HG02884 (cell line): ENCODE measurements around the gene SEL1L2.

Source experiments
- ATAC-seq: cut with Tn5 transposase; IDR thresholded peaks from one replicate; pipeline ENCODE4 v1.9.1; 2021; ENCODE audit warnings: mild to moderate bottlenecking, moderate library complexity; ENCODE audit not compliant: unreplicated experiment

The SEL1L2 gene

GRCh38 chr20:13929836-13930235, 60.6 kb downstream of the SEL1L2 start:
- no peak for ATAC-seq

- no peak for ATAC-seq
Measured at GRCh38 chr20:13928901-13929300, 61.5 kb downstream of the SEL1L2 start.

- ATAC-seq = no peak
Measured at GRCh38 chr20:13927171-13927570, 63.2 kb downstream of the SEL1L2 start.

- ATAC-seq = no peak
Measured at GRCh38 chr20:13922241-13922640, 68.2 kb downstream of the SEL1L2 start.

GRCh38 chr20:13915284-13915683, 75.1 kb downstream of the SEL1L2 start:
- no peak for ATAC-seq

- ATAC-seq = no peak
Measured at GRCh38 chr20:13913572-13913971, 76.8 kb downstream of the SEL1L2 start.

GRCh38 chr20:13913131-13913530, 77.3 kb downstream of the SEL1L2 start:
- ATAC-seq = no peak

- ATAC-seq = no peak
Measured at GRCh38 chr20:13910492-13910891, 79.9 kb downstream of the SEL1L2 start.

- ATAC-seq = no peak
Measured at GRCh38 chr20:13909067-13909466, 81.3 kb downstream of the SEL1L2 start.

- ATAC-seq = no peak
Measured at GRCh38 chr20:13904766-13905165, 85.6 kb downstream of the SEL1L2 start.

GRCh38 chr20:13900496-13900895, 89.9 kb downstream of the SEL1L2 start:
- ATAC-seq = no peak

- ATAC-seq = no peak
Measured at GRCh38 chr20:13898012-13898612, 92.3 kb downstream of the SEL1L2 start.

- ATAC-seq = no peak
Measured at GRCh38 chr20:13891575-13891974, 98.8 kb downstream of the SEL1L2 start.

GRCh38 chr20:13884803-13885202, 105.6 kb downstream of the SEL1L2 start:
- ATAC-seq = no peak

- no peak for ATAC-seq
Measured at GRCh38 chr20:13883425-13883824, 107.0 kb downstream of the SEL1L2 start.

- ATAC-seq = no peak
Measured at GRCh38 chr20:13878566-13878965, 111.8 kb downstream of the SEL1L2 start.

GRCh38 chr20:13877793-13878192, 112.6 kb downstream of the SEL1L2 start:
- ATAC-seq = no peak

- ATAC-seq = no peak
Measured at GRCh38 chr20:13875265-13875811, 115.1 kb downstream of the SEL1L2 start.

- ATAC-seq = no peak
Measured at GRCh38 chr20:13874394-13875157, 115.8 kb downstream of the SEL1L2 start.

GRCh38 chr20:13873831-13874230, 116.6 kb downstream of the SEL1L2 start:
- ATAC-seq = no peak

GRCh38 chr20:13870170-13870748, 120.2 kb downstream of the SEL1L2 start:
- ATAC-seq = no peak

GRCh38 chr20:13868331-13868730, 122.1 kb downstream of the SEL1L2 start:
- ATAC-seq = no peak
